Measurements from ENCODE around the gene C17orf67.

C17orf67 gene, protein sequence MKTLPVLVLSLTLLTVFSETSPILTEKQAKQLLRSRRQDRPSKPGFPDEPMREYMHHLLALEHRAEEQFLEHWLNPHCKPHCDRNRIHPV

DNA sequence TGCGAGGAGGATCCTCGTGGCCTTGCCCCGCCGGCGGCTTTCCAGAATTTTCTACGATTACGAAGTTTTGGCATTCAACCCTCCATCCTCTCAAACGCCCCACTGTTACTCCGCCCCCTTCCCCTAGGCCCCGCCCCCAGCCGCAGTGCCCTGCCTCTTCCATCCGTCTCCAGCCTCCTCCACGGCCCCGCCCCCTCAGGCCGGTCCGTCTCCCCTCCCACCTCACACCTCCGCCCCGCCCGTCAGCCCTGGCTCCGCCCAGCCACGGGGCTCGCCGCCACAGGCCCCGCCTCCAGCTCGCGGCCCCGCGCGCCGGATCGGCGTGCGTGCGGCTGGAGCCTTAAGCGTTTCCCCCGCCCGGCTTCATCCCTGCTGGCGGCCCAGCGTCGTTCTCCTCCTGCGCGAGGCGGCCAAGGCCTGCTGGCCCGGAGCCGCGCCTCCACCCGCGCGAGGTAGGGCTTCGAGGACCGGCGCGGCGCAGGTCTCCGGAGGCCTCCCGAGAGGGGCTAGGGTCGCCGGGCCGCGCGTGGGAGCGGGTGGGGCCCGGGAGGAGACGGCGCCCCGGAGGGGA lies at the start of gene C17orf67, which contains the start of gene DGKE:
Gene C17orf67, minus strand, starts transcription at position 112 of the 571 bp plus-strand sequence. CDS start 18,110 bp downstream, outside the sequence.
Gene DGKE, plus strand, starts transcription at position 343 of the 571 bp plus-strand sequence. CDS start 645 bp downstream, outside the sequence.
- H3K27me3 ChIP-seq (ENCODE audit: insufficient read depth, low read length) = no peaks in the 10 kb centered on the region
- H3K4me3 ChIP-seq (ENCODE audit: low read length) = peak within 1 kb of the TSS; percentile 62
- H3K9me3 ChIP-seq (ENCODE audit: low read length) = peaks cover 4% of the 10 kb centered on the region
- H2AFZ ChIP-seq (ENCODE audit: low read depth, low read length) = peak within 1 kb of the TSS; percentile 89
- peaks cover 5% of the 10 kb centered on the region for H3K4me1 ChIP-seq (ENCODE audit: insufficient read depth, low read length)
- no peaks in the 10 kb centered on the region for H3K36me3 ChIP-seq (ENCODE audit: insufficient read depth, low read length)

GRCh38 chr17:56881685-56882295 lies 48.1 kb upstream of the C17orf67 start:
- no peak overlapping the region for H3K4me3 ChIP-seq (ENCODE audit: low read length)
- no peaks in the 10 kb centered on the region for H3K36me3 ChIP-seq (ENCODE audit: insufficient read depth, low read length)
- H3K9me3 ChIP-seq (ENCODE audit: low read length) = peaks cover 4% of the 10 kb centered on the region
- H2AFZ ChIP-seq (ENCODE audit: low read depth, low read length) = no peak overlapping the region
- peaks cover 8% of the 10 kb centered on the region for H3K4me1 ChIP-seq (ENCODE audit: insufficient read depth, low read length)
- H3K27me3 ChIP-seq (ENCODE audit: insufficient read depth, low read length) = no peaks in the 10 kb centered on the region

GRCh38 chr17:56880571-56880970 lies 46.9 kb upstream of the C17orf67 start:
- Histone ChIP-seq H3K4me1 (ENCODE audit: insufficient read depth, low read length) (peaks cover 8% of the 10 kb centered on the region), H2AFZ (ENCODE audit: low read depth, low read length) (no peak overlapping the region)

DNA sequence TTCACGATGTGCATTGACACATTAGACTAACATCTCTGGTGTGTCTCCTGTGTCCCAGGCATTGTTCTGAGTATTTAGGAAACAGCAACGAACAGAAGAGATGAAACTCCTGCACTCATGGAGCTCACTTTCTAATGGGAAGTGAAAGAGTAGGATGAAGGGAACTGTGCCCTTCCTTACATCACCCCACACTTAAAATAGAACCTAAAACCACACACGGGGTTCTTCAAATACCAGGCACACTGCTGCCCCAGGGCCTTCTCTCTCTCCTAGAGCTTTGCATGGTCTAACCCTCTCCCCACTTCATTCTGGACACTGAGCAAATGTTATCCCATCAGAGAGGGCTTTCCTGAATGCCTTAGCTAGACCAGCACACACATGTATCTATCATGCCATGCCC lies 46.4 kb upstream of the C17orf67 start:
- Histone ChIP-seq H3K36me3 (ENCODE audit: insufficient read depth, low read length) (no peaks in the 10 kb centered on the region), H3K4me1 (ENCODE audit: insufficient read depth, low read length) (peaks cover 8% of the 10 kb centered on the region), H3K27me3 (ENCODE audit: insufficient read depth, low read length) (no peaks in the 10 kb centered on the region), H3K4me3 (ENCODE audit: low read length) (no peak overlapping the region), H2AFZ (ENCODE audit: low read depth, low read length) (no peak overlapping the region), H3K9me3 (ENCODE audit: low read length) (peaks cover 4% of the 10 kb centered on the region)

More at GRCh38 chr17:56880571-56880970, 46.9 kb upstream of the C17orf67 start:
- Histone ChIP-seq H3K36me3 (ENCODE audit: insufficient read depth, low read length) (no peaks in the 10 kb centered on the region), H3K27me3 (ENCODE audit: insufficient read depth, low read length) (no peaks in the 10 kb centered on the region), H3K4me3 (ENCODE audit: low read length) (no peak overlapping the region), H3K9me3 (ENCODE audit: low read length) (peaks cover 4% of the 10 kb centered on the region)

- no peak overlapping the region for H3K4me3 ChIP-seq (ENCODE audit: low read length)
- H3K27me3 ChIP-seq (ENCODE audit: insufficient read depth, low read length) = no peaks in the 10 kb centered on the region
- H2AFZ ChIP-seq (ENCODE audit: low read depth, low read length) = no peak overlapping the region
- H3K9me3 ChIP-seq (ENCODE audit: low read length) = peaks cover 4% of the 10 kb centered on the region
- no peaks in the 10 kb centered on the region for H3K36me3 ChIP-seq (ENCODE audit: insufficient read depth, low read length)
- no peaks in the 10 kb centered on the region for H3K4me1 ChIP-seq (ENCODE audit: insufficient read depth, low read length)
These were observed 45.6 kb upstream of the C17orf67 start for GRCh38 chr17:56879280-56879679.

- H3K4me1 ChIP-seq (ENCODE audit: insufficient read depth, low read length) = no peaks in the 10 kb centered on the region
- H3K4me3 ChIP-seq (ENCODE audit: low read length) = no peak overlapping the region
- H3K36me3 ChIP-seq (ENCODE audit: insufficient read depth, low read length) = no peaks in the 10 kb centered on the region
- no peaks in the 10 kb centered on the region for H3K27me3 ChIP-seq (ENCODE audit: insufficient read depth, low read length)
- H3K9me3 ChIP-seq (ENCODE audit: low read length) = peaks cover 4% of the 10 kb centered on the region
- H2AFZ ChIP-seq (ENCODE audit: low read depth, low read length) = no peak overlapping the region
These were observed 43.1 kb upstream of the C17orf67 start for GRCh38 chr17:56876766-56877179.

GRCh38 chr17:56870081-56870651 lies 36.4 kb upstream of the C17orf67 start:
- Histone ChIP-seq H3K9me3 (ENCODE audit: low read length) (no peaks in the 10 kb centered on the region), H2AFZ (ENCODE audit: low read depth, low read length) (no peak overlapping the region), H3K27me3 (ENCODE audit: insufficient read depth, low read length) (no peaks in the 10 kb centered on the region), H3K4me1 (ENCODE audit: insufficient read depth, low read length) (no peaks in the 10 kb centered on the region), H3K4me3 (ENCODE audit: low read length) (no peak overlapping the region), H3K36me3 (ENCODE audit: insufficient read depth, low read length) (no peaks in the 10 kb centered on the region)

- no peak overlapping the region for H2AFZ ChIP-seq (ENCODE audit: low read depth, low read length)
- no peaks in the 10 kb centered on the region for H3K4me1 ChIP-seq (ENCODE audit: insufficient read depth, low read length)
- H3K9me3 ChIP-seq (ENCODE audit: low read length) = no peaks in the 10 kb centered on the region
These were observed 35.0 kb upstream of the C17orf67 start for GRCh38 chr17:56868716-56869115.

GRCh38 chr17:56867948-56868376 lies 34.2 kb upstream of the C17orf67 start:
- Histone ChIP-seq H3K36me3 (ENCODE audit: insufficient read depth, low read length) (peaks cover 2% of the 10 kb centered on the region), H3K27me3 (ENCODE audit: insufficient read depth, low read length) (no peaks in the 10 kb centered on the region), H3K9me3 (ENCODE audit: low read length) (no peaks in the 10 kb centered on the region), H3K4me1 (ENCODE audit: insufficient read depth, low read length) (no peaks in the 10 kb centered on the region), H3K4me3 (ENCODE audit: low read length) (no peak overlapping the region), H2AFZ (ENCODE audit: low read depth, low read length) (no peak overlapping the region)

More at GRCh38 chr17:56868716-56869115, 35.0 kb upstream of the C17orf67 start:
- Histone ChIP-seq H3K36me3 (ENCODE audit: insufficient read depth, low read length) (no peaks in the 10 kb centered on the region), H3K27me3 (ENCODE audit: insufficient read depth, low read length) (no peaks in the 10 kb centered on the region), H3K4me3 (ENCODE audit: low read length) (no peak overlapping the region)

- Histone ChIP-seq H2AFZ (ENCODE audit: low read depth, low read length) (no peak overlapping the region), H3K4me1 (ENCODE audit: insufficient read depth, low read length) (no peaks in the 10 kb centered on the region), H3K27me3 (ENCODE audit: insufficient read depth, low read length) (no peaks in the 10 kb centered on the region), H3K36me3 (ENCODE audit: insufficient read depth, low read length) (peaks cover 3% of the 10 kb centered on the region), H3K9me3 (ENCODE audit: low read length) (no peaks in the 10 kb centered on the region), H3K4me3 (ENCODE audit: low read length) (no peak overlapping the region)
These were observed 32.8 kb upstream of the C17orf67 start for GRCh38 chr17:56866496-56866895.

GRCh38 chr17:56866076-56866475 lies 32.4 kb upstream of the C17orf67 start:
- no peaks in the 10 kb centered on the region for H3K4me1 ChIP-seq (ENCODE audit: insufficient read depth, low read length)
- no peak overlapping the region for H2AFZ ChIP-seq (ENCODE audit: low read depth, low read length)
- no peaks in the 10 kb centered on the region for H3K27me3 ChIP-seq (ENCODE audit: insufficient read depth, low read length)
- no peak overlapping the region for H3K4me3 ChIP-seq (ENCODE audit: low read length)
- H3K36me3 ChIP-seq (ENCODE audit: insufficient read depth, low read length) = peaks cover 3% of the 10 kb centered on the region
- H3K9me3 ChIP-seq (ENCODE audit: low read length) = no peaks in the 10 kb centered on the region

GRCh38 chr17:56863974-56864373 lies 30.3 kb upstream of the C17orf67 start:
- no peak overlapping the region for H2AFZ ChIP-seq (ENCODE audit: low read depth, low read length)
- no peak overlapping the region for H3K4me3 ChIP-seq (ENCODE audit: low read length)

DNA sequence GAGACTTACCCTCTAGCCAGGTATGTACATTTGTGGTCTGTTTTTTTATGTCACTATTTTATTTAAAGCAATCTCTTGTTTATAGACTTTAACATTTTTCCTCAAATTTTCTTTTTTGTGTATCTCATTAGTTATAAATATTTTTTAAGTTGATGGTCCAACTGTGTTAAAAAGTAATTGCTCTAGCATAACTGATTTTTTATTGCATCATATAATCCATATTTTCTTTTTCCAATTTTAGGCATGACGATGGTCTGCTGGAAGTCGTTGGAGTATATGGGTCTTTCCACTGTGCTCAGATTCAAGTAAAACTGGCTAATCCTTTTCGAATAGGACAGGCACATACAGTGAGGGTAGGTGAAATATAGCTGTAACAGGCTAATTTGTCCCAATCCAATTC lies 28.2 kb upstream of the C17orf67 start:
- H3K36me3 ChIP-seq (ENCODE audit: insufficient read depth, low read length) = peaks cover 3% of the 10 kb centered on the region
- no peaks in the 10 kb centered on the region for H3K27me3 ChIP-seq (ENCODE audit: insufficient read depth, low read length)
- H3K4me1 ChIP-seq (ENCODE audit: insufficient read depth, low read length) = no peaks in the 10 kb centered on the region
- H3K9me3 ChIP-seq (ENCODE audit: low read length) = no peaks in the 10 kb centered on the region
- no peak overlapping the region for H3K4me3 ChIP-seq (ENCODE audit: low read length)
- no peak overlapping the region for H2AFZ ChIP-seq (ENCODE audit: low read depth, low read length)

More at GRCh38 chr17:56863974-56864373, 30.3 kb upstream of the C17orf67 start:
- peaks cover 3% of the 10 kb centered on the region for H3K36me3 ChIP-seq (ENCODE audit: insufficient read depth, low read length)
- H3K27me3 ChIP-seq (ENCODE audit: insufficient read depth, low read length) = no peaks in the 10 kb centered on the region
- no peaks in the 10 kb centered on the region for H3K4me1 ChIP-seq (ENCODE audit: insufficient read depth, low read length)
- H3K9me3 ChIP-seq (ENCODE audit: low read length) = no peaks in the 10 kb centered on the region
